KOPT-K1 (cell line): ENCODE measurements around the gene EHD3.
A peak's percentile ranks its signal among the peaks of the same experiment; 100 is the strongest.

Experiments used
- H3K27ac ChIP-seq: fragments of 200-600 bp; sonication (generic); 2 replicates; pipeline ENCODE4 v1.5.1; 2016; ENCODE audit warnings: antibody characterized with exemption, mild to moderate bottlenecking, low read depth, low read length; ENCODE audit not compliant: poor library complexity, severe bottlenecking
- H3K36me3 ChIP-seq: fragments of 200-600 bp; sonication (generic); 2 replicates; pipeline ENCODE4 v1.5.1; 2017; ENCODE audit warnings: antibody characterized with exemption, mild to moderate bottlenecking, low read length, moderate library complexity; ENCODE audit not compliant: insufficient read depth
- H3K9me3 ChIP-seq: fragments of 200-600 bp; sonication (generic); 2 replicates; pipeline ENCODE4 v1.5.1; 2017; ENCODE audit warnings: antibody characterized with exemption, low read length, mild to moderate bottlenecking; ENCODE audit not compliant: insufficient read depth, poor library complexity, severe bottlenecking

The EHD3 gene

GRCh38 chr2:31300309-31300708 lies 66.4 kb downstream of the EHD3 start:
- H3K9me3 ChIP-seq: no peaks in the 10 kb centered on the region
- H3K27ac ChIP-seq: no peak overlapping the region
- H3K36me3 ChIP-seq: no peaks in the 10 kb centered on the region

DNA sequence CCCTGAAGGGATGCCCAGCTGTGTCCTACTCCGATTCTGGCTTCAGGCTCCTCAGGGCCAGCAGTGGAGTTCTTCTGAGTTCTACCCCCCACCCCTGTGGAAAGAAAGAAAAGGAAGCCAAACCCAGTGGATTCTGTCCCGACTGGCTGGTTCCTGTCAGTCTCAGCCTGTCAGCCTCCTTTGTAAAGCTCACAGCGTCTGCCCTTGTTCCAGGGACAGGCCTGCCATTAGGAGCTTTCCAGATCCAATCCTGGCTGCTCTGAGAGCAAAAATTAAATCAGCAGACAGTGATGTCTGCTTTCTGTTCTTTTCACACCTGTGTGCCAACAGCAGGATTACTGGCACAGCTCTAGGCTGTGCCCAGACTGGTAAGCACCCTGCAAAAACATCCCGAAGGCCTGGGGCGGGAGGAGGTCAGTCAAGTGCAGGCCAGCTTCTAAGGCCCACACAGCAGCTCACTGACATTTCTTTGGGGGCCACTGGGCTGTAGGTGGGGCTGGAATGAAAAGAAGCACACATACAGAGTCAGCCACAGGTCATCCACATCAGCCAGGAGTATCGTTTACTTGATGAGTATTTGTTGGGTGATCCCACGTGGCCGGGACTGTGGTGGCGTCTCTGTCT lies 69.1 kb downstream of the EHD3 start:
- Histone ChIP-seq H3K9me3 (no peaks in the 10 kb centered on the region), H3K36me3 (no peaks in the 10 kb centered on the region), H3K27ac (no peak overlapping the region)

GRCh38 chr2:31304816-31305215 lies 70.9 kb downstream of the EHD3 start:
- Histone ChIP-seq H3K27ac (no peak overlapping the region), H3K9me3 (no peaks in the 10 kb centered on the region), H3K36me3 (no peaks in the 10 kb centered on the region)

GRCh38 chr2:31312898-31313297 lies 78.9 kb downstream of the EHD3 start:
- Histone ChIP-seq H3K36me3 (no peaks in the 10 kb centered on the region), H3K9me3 (no peaks in the 10 kb centered on the region), H3K27ac (no peak overlapping the region)

DNA sequence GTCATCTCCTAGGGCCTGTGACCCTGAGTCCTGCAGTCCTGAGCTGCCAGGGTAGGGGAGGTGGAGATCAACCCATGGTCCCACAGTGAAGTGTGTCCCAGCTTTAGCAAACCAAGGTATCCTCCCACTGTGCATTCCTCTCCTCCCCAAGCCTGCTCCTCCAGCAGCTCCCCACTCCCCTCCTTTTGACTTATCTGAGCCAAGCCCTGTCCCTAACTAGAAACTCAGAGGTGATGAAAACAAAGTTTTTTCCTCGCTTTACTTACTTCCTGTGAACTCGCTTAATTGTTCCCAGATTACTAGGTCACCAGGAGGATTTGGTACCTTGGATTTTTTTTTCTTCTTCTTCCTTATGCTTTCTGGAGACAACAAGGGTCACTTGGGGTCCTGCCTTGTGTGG lies 80.8 kb downstream of the EHD3 start:
- Histone ChIP-seq H3K9me3 (no peaks in the 10 kb centered on the region), H3K36me3 (no peaks in the 10 kb centered on the region), H3K27ac (no peak overlapping the region)

DNA sequence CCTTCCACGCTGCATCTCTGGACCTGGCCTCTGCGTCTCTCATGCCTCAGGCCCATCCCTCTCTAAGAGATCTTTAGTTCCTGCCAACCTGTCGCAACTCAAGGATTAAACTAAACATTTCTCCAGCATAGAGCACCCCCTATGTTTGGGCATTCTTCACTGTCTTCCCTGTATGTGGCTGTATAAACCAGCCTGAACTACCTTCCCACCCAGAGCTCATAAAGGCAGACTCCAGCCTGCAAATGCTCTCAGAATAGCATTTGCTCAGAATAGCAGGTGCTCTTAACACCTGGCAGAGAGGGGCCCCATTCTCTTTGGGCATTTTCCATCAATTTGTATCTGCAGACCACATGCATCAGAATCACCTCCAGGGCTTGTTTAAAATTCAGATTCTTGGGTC lies 83.4 kb downstream of the EHD3 start:
- H3K36me3 ChIP-seq: no peaks in the 10 kb centered on the region
- no peaks in the 10 kb centered on the region for H3K9me3 ChIP-seq
- H3K27ac ChIP-seq: peak overlapping the region; percentile 53

GRCh38 chr2:31318361-31319336 lies 84.7 kb downstream of the EHD3 start:
- no peaks in the 10 kb centered on the region for H3K9me3 ChIP-seq
- H3K36me3 ChIP-seq: no peaks in the 10 kb centered on the region
- peak overlapping the region; percentile 53 for H3K27ac ChIP-seq
